ENCODE measurements around the gene CMPK1.

GRCh38 chr1:47403321-47403910, 69.8 kb downstream of the CMPK1 start:
- TF ChIP-seq CTCF (IDR thresholded peaks at IDR 0.05; ENCODE audit: insufficient read depth, low read length) (no peak), POLR2AphosphoS5 (IDR thresholded peaks at IDR 0.05; ENCODE audit: low read depth) (no peak), SPI1 (IDR thresholded peaks at IDR 0.05; ENCODE audit: borderline replicate concordance, low read depth) (peak; percentile 58), GABPA (IDR thresholded peaks at IDR 0.05; ENCODE audit: low read depth) (no peak)
- TF ChIP-seq, protein P1, sequence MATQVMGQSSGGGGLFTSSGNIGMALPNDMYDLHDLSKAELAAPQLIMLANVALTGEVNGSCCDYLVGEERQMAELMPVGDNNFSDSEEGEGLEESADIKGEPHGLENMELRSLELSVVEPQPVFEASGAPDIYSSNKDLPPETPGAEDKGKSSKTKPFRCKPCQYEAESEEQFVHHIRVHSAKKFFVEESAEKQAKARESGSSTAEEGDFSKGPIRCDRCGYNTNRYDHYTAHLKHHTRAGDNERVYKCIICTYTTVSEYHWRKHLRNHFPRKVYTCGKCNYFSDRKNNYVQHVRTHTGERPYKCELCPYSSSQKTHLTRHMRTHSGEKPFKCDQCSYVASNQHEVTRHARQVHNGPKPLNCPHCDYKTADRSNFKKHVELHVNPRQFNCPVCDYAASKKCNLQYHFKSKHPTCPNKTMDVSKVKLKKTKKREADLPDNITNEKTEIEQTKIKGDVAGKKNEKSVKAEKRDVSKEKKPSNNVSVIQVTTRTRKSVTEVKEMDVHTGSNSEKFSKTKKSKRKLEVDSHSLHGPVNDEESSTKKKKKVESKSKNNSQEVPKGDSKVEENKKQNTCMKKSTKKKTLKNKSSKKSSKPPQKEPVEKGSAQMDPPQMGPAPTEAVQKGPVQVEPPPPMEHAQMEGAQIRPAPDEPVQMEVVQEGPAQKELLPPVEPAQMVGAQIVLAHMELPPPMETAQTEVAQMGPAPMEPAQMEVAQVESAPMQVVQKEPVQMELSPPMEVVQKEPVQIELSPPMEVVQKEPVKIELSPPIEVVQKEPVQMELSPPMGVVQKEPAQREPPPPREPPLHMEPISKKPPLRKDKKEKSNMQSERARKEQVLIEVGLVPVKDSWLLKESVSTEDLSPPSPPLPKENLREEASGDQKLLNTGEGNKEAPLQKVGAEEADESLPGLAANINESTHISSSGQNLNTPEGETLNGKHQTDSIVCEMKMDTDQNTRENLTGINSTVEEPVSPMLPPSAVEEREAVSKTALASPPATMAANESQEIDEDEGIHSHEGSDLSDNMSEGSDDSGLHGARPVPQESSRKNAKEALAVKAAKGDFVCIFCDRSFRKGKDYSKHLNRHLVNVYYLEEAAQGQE (IDR thresholded peaks at IDR 0.05; ENCODE audit: insufficient replicate concordance, low read depth), result no peak
